Measurements from ENCODE around the gene DNAJC25.

GRCh38 chr9:111683392-111683791 lies 52.3 kb downstream of the DNAJC25 start:
- TF ChIP-seq POLR2A (IDR thresholded peaks at IDR 0.05) = no peak
- TF ChIP-seq, protein P1, sequence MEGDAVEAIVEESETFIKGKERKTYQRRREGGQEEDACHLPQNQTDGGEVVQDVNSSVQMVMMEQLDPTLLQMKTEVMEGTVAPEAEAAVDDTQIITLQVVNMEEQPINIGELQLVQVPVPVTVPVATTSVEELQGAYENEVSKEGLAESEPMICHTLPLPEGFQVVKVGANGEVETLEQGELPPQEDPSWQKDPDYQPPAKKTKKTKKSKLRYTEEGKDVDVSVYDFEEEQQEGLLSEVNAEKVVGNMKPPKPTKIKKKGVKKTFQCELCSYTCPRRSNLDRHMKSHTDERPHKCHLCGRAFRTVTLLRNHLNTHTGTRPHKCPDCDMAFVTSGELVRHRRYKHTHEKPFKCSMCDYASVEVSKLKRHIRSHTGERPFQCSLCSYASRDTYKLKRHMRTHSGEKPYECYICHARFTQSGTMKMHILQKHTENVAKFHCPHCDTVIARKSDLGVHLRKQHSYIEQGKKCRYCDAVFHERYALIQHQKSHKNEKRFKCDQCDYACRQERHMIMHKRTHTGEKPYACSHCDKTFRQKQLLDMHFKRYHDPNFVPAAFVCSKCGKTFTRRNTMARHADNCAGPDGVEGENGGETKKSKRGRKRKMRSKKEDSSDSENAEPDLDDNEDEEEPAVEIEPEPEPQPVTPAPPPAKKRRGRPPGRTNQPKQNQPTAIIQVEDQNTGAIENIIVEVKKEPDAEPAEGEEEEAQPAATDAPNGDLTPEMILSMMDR (IDR thresholded peaks at IDR 0.05) = no peak
